GM23338 (cell line): Measurements from ENCODE around the gene FOXO3. TPM values are rescaled to one million over a fixed set of nuclear protein-coding genes. Genes with fewer than 3 reads are reported as not detected.

Experiments used
- ATAC-seq: fragments of 200-7000 bp; cut with Tn5 transposase; 3 replicates; pipeline ENCODE4 v1.9.1; 2020
- DNase-seq: peaks from one replicate; pipeline ENCODE4 v3.0.0-alpha.2; 2015; ENCODE audit warnings: low spot score
- H2AFZ ChIP-seq: fragments of 200-600 bp; sonication (generic); 2 replicates; pipeline ENCODE4 v1.8.0; 2016; ENCODE audit warnings: antibody characterized with exemption, mild to moderate bottlenecking, moderate library complexity
- H3F3A ChIP-seq: fragments of 200-600 bp; sonication (generic); replicated peaks from 2 replicates; pipeline ENCODE4 v1.8.0; 2017; ENCODE audit warnings: antibody characterized with exemption, mixed run types, low read depth
- H3K27ac ChIP-seq: fragments of 200-600 bp; sonication (generic); 2 replicates; pipeline ENCODE4 v1.6.1; 2016; ENCODE audit warnings: low read depth
- H3K27me3 ChIP-seq: fragments of 200-600 bp; sonication (generic); 2 replicates; pipeline ENCODE4 v1.8.0; 2016; ENCODE audit warnings: mild to moderate bottlenecking, mixed run types, moderate library complexity; ENCODE audit not compliant: insufficient read depth
- H3K36me3 ChIP-seq: fragments of 200-600 bp; sonication (generic); 2 replicates; pipeline ENCODE4 v1.8.0; 2016; ENCODE audit warnings: mild to moderate bottlenecking; ENCODE audit not compliant: insufficient read depth
- H3K4me1 ChIP-seq: fragments of 200-600 bp; sonication (generic); 2 replicates; pipeline ENCODE4 v1.8.0; 2016; ENCODE audit warnings: mild to moderate bottlenecking, moderate library complexity; ENCODE audit not compliant: insufficient read depth
- H3K4me2 ChIP-seq: fragments of 200-600 bp; sonication (generic); 2 replicates; pipeline ENCODE4 v1.7.1; 2017; ENCODE audit warnings: mixed run types
- H3K4me3 ChIP-seq: fragments of 200-600 bp; sonication (generic); 2 replicates; pipeline ENCODE4 v1.6.1; 2016; ENCODE audit warnings: mixed run types
- H3K79me2 ChIP-seq: fragments of 200-600 bp; sonication (generic); replicated peaks from 2 replicates; pipeline ENCODE4 v1.8.0; 2017; ENCODE audit warnings: mild to moderate bottlenecking; ENCODE audit not compliant: insufficient read depth
- H3K9me2 ChIP-seq: fragments of 200-600 bp; sonication (generic); 2 replicates; pipeline ENCODE4 v1.8.0; 2017; ENCODE audit not compliant: insufficient read depth
- H4K20me1 ChIP-seq: fragments of 200-600 bp; sonication (generic); replicated peaks from 2 replicates; pipeline ENCODE4 v1.8.0; 2017; ENCODE audit warnings: mild to moderate bottlenecking; ENCODE audit not compliant: insufficient read depth
- H3K27ac Mint-ChIP-seq: 2 replicates; pipeline ENCODE4 v1.8.0; 2020; ENCODE audit warnings: inconsistent platforms, mild to moderate bottlenecking, moderate library complexity, mixed read lengths
- H3K27me3 Mint-ChIP-seq: 3 replicates; pipeline ENCODE4 v1.8.0; 2022; ENCODE audit warnings: low read depth, mild to moderate bottlenecking, moderate library complexity, mixed read lengths, inconsistent platforms; ENCODE audit not compliant: insufficient read depth, poor library complexity
- H3K36me3 Mint-ChIP-seq: 3 replicates; pipeline ENCODE4 v1.8.0; 2021; ENCODE audit warnings: low read depth, mild to moderate bottlenecking, inconsistent platforms, moderate library complexity, mixed read lengths
- H3K4me1 Mint-ChIP-seq: 3 replicates; pipeline ENCODE4 v1.8.0; 2020; ENCODE audit warnings: mild to moderate bottlenecking, inconsistent platforms, mixed read lengths
- H3K4me3 Mint-ChIP-seq: 3 replicates; pipeline ENCODE4 v1.8.0; 2021; ENCODE audit warnings: moderate library complexity, mild to moderate bottlenecking, inconsistent platforms, mixed read lengths
- H3K9me3 Mint-ChIP-seq: 3 replicates; pipeline ENCODE4 v1.8.0; 2020; ENCODE audit warnings: moderate library complexity, mild to moderate bottlenecking, inconsistent platforms, mixed read lengths
- CTCF ChIP-seq, 2 experiments: fragments of 200-600 bp in 1 of 2; sonication (generic) in 1 of 2; conservative IDR thresholded peaks; 2 replicates each; pipeline versions ENCODE4 v1.5.1 to v1.6.1; 2016 to 2017; ENCODE audit warnings: antibody characterized with exemption in 2 of 2, low read depth in 2 of 2, mild to moderate bottlenecking in 2 of 2, moderate library complexity in 1 of 2
- ETS1 ChIP-seq: IDR thresholded peaks from 2 replicates; pipeline ENCODE4 v1.6.1; 2016; ENCODE audit warnings: antibody characterized with exemption
- JUNB ChIP-seq: IDR thresholded peaks from one replicate; pipeline ENCODE4 v1.6.1; 2016; ENCODE audit warnings: antibody characterized with exemption; ENCODE audit not compliant: unreplicated experiment
- NANOG ChIP-seq: IDR thresholded peaks from 2 replicates; pipeline ENCODE4 v1.6.1; 2016; ENCODE audit warnings: antibody characterized with exemption, borderline replicate concordance
- REST ChIP-seq: IDR thresholded peaks from one replicate; pipeline ENCODE4 v1.6.1; 2018; ENCODE audit warnings: antibody characterized with exemption; ENCODE audit not compliant: unreplicated experiment
- ZNF462 ChIP-seq: fragments of 250-450 bp; sonication (Bioruptor Pico); IDR thresholded peaks from 2 replicates; pipeline ENCODE4 v1.5.0; 2020; ENCODE audit warnings: mild to moderate bottlenecking, moderate library complexity
- polyA plus RNA-seq: library from polyadenylated mRNA; unstranded; fragments of >200 nt; fragmentation: Nextera tagmentation; extraction: Ambion mirVana; gene quantifications from 2 replicates; pipeline ENCODE4 v1.2.1, GENCODE V29; 2016
- total RNA-seq: library from RNA; depleted of rRNA; stranded (reverse); fragments of >200 nt; shearing (Covaris generic); gene quantifications from 2 replicates; pipeline ENCODE4 v1.2.3, GENCODE V29; 2014

FOXO3 gene
- total and polyA plus RNA-seq, 2 experiments from 2014 or later: 9.8 to 20.2 TPM

- ATAC-seq: no peak
- DNase-seq: no peak
- Histone ChIP-seq H3K79me2 (peaks cover 76% of the 10 kb centered on the region), H3K4me3 (no peak overlapping the region), H3K27me3 (no peaks in the 10 kb centered on the region), H3K4me1 (peaks cover 13% of the 10 kb centered on the region), H3K27ac (no peak overlapping the region), H4K20me1 (peaks cover 13% of the 10 kb centered on the region; the same call in 1 of the 2 replicates), H2AFZ (no peak overlapping the region), H3K36me3 (no peaks in the 10 kb centered on the region), H3K9me2 (no peaks in the 10 kb centered on the region), H3K4me2 (no peak overlapping the region), H3F3A (peaks cover 2% of the 10 kb centered on the region; the same call in 1 of the 2 replicates)
- no peak overlapping the region for H3K4me3 Mint-ChIP-seq
- no peak overlapping the region for H3K27ac Mint-ChIP-seq
- peaks cover 52% of the 10 kb centered on the region for H3K4me1 Mint-ChIP-seq
- H3K27me3 Mint-ChIP-seq: peaks cover 4% of the 10 kb centered on the region
- no peak for TF ChIP-seq REST
- TF ChIP-seq CTCF (conservative IDR thresholded peaks at IDR 0.05; ENCODE audit: low read depth in 2 of 2): no peak
- TF ChIP-seq ZNF462 (CRISPR knock-in tag): no peak
- no peak for TF ChIP-seq ETS1
- no peak for TF ChIP-seq NANOG
- no peak for TF ChIP-seq JUNB
- H3K36me3 Mint-ChIP-seq: no peaks in the 10 kb centered on the region
- no peaks in the 10 kb centered on the region for H3K9me3 Mint-ChIP-seq
These were observed 62.1 kb downstream of the FOXO3 start for GRCh38 chr6:108622641-108623298.
